GDM1 (cell line): ENCODE measurements around the gene DRGX.

Experiments
- DNase-seq: peaks from one replicate; lab custom pipeline; 2025; lab: John Stamatoyannopoulos, UW

The DRGX gene

DNA sequence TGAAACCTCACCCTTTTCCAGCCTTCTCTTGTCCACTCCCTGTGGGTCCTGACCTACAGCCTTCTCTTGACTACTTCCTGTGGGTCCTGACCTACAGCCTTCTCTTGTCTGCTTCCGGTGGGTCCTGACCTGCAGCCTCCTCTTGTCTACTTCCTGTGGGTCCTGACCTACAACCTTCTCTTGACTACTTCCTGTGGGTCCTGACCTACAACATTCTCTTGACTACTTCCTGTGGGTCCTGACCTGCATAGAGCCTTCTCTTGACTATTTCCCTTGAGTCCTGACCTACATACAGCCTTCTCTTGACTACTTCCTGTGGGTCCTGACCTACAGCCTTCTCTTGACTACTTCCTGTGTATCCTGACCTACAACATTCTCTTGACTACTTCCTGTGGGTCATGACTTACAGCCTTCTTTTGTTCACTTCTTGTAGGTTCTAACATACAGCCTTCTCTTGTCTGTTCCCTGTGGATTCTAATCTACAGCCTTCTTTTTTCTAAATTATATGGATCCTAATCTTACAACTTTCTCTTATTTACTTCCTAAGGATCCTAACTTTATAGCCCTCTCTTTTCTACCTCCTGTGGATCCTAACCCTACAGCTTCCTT, 60.4 kb downstream of the DRGX start:
- DNase-seq = no peak

GRCh38 chr10:49334964-49335363, 60.9 kb downstream of the DRGX start:
- DNase-seq = no peak

DNA sequence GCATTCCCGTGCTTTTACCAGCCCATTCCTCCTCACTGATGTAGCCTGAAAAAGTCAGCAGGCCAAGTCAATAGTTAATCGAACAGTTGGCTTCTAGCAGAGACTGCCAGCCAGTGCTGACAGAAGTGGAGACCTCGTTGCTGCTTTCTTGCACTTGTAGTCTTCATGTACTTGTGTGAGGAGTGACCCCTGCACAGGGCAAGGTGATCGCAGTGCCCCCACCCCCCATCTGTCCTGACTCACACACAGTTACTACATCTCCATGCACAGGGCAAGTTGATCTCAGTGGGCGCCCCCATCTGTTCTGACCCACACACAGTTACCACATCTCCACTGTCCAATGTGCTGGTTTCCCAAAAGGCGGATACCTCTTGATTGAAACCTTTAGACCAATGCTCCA, 62.7 kb downstream of the DRGX start:
- DNase-seq = no peak

GRCh38 chr10:49332768-49333167, 63.1 kb downstream of the DRGX start:
- DNase-seq = no peak

GRCh38 chr10:49332333-49332732, 63.6 kb downstream of the DRGX start:
- no peak for DNase-seq

GRCh38 chr10:49331431-49331830, 64.5 kb downstream of the DRGX start:
- no peak for DNase-seq

GRCh38 chr10:49330127-49330665, 65.7 kb downstream of the DRGX start:
- no peak for DNase-seq

GRCh38 chr10:49329146-49329505, 66.8 kb downstream of the DRGX start:
- DNase-seq = no peak

DNA sequence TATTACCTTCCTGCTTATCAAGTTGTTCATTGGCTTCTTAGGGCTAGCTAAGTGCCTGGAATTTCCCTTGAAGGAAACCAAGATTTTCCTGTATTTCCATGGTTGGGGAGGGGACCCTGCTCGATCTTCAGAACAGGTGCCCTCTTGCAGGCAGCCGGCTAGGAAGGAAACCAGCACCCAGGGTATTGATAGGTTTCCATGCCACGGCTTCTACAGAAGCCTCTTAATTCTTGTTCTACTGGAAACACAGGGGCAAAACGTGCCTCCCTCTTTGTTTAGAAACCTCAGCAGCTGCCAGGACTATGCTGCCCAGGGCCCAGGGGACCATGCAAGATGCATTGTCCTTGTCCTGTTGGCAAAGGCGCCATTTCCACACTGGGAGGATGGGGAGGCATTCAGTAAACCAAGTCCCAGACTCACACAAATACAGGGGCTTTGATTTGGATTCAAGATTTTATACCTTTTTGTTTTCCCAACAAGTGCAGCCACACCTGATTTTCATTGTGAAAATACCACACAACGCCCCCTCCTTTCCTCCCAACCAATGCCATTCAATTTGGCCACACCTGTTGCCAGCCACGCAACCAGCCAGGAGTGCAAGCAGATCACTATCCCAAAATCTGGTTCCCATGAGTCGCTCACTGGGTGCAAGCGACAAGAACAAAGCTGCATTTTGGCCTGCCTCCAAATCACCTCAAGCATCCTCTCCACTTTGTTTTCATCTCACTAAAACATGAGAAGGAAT, 67.3 kb downstream of the DRGX start:
- no peak for DNase-seq

DNA sequence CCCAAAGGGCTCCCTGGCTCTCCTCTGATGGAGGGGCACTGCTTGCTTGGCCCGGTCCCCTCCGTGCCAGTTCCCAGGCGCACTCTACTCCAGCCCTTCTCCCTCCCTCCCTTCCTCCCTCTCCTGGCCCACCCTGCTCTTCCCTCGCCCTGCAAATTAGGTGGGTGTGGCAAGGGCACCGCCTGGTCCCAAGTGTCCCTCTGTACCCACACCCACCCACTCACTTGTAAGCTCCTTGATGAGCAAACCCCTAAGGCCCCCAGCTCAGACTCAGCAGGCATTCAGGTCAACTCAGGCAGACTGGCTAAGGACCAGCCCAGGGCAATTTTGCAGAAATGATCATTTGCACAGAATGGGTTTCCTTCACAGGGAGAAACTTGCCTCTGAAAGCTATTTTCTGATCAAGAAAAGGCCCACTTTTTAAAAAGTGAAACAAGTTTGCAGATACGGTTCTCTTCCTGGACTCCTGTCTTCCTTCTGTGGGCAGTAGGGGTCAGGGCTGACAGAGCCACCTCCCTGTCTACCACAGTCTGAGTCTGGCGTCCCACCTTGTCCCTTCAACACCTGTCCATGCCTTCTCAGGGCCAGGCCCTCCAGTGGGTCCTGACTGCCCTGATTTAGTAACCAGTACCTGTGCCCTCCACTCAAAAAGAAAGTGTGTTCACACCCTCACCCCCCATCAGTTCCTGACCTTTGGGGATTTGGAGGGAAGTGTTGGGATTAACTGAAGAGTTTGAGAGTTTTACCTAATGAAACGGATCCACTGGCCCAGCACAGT, 68.7 kb downstream of the DRGX start:
- DNase-seq = no peak

DNA sequence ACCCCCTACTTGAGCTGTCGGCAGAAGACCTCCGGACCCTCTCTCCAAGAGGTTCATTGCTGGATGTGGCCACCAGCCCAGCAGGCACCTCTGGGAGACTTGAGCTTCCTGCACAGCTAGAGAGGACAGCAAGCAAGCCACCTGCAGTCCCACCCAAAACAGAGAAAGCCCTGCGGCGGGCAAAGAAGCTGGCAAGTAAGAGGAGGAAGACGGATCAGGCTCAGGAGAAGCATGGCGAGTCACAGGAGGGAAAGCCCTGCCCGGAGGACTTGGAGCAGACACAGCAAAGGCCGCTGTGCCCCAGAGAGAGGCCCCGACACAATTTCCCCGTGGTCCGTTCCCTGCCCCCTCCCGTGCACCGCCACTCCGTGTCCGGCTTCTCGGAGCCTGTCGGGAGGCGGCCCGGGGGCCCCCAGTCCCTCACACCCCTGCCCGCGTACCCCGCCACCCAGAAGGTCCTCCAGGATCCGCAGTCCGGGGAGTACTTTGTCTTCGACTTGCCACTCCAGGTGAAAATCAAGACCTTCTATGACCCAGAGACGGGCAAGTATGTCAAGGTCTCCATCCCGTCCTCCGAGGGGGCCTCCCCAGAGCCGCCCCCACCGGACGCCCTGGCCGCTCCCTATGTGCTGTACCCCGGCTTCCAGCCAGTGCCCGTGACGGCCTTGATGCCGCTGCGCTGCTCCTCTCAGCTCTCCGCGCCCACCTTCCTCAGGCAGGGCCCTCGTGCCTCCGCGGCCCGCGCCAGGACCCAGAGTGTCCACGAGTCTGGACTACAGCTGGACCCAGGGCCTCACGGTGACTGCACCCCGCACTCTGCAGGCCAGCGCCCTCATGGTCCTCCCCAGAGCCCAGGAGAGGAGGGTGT, 69.7 kb downstream of the DRGX start:
- DNase-seq = no peak

GRCh38 chr10:49325131-49325915, 70.6 kb downstream of the DRGX start:
- DNase-seq = no peak

DNA sequence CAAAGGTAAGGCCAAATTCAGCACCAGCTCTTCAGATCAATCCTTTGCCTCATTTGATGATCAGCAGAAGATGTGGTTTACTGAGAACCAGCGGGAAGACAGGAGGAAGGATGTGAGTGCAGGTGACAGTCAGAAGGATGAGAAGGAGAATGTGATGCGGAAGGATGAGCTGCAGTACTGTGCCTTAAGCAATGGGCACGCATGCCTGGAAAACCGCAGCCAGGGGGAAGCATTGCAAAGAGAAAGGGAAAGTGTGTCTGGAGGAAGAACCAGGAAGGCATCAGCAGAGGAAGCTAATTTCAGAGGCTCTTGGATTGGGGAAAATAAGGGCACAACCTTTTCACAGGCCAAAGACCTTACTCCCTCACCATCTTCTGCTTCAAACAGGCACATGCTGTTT, 71.2 kb downstream of the DRGX start:
- no peak for DNase-seq

DNA sequence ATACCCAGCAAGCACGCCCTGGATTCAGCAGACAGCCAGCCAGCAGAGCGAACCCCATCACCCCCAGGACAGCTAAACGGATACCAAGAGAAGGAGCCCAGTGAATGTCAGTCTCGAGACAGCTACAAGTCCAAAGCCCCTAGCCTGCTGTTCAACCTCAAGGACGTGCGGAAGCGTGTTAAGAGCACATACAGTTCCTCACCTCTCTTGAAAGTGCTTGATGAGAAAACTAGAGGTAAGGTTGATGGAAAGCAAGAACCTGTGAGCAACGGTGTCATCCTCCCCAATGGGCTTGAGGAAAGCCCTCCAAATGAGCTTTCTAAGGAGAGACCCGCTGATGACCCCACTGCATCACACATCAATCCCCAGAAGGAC, 72.0 kb downstream of the DRGX start:
- no peak for DNase-seq

DNA sequence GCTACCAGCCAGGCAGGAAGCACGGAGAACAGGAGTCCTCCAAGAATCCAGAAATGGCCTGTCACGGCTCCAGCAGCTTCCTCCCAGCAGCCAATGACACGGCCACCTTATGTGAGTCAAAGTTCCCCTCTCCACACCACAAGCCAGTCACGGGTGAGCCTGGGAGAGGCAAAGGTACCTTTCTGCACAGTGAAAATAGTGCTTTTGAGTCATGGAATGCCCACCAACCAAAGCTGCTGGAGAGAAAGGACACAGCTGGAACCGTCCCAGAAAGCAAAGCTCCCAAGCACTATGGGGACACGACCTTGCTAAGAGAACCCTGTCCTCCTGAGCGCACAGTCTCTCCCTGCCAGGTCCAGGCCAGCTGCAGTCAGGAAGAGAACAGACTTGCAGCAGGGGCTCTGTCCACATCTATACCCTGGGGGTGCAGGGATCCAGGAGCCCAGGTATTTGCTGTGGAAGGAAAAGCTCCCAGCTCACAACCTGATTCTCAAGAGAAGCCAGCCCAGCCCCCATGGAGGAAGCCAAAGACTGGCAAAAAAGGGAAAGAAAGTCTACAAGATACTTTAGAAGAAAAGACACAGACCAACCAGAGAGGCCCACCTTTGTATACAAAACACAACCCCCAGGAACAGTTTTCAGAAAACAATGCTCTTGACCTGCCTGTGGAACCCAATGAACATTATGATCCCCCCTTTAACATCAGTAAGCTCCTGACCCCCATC, 72.6 kb downstream of the DRGX start:
- no peak for DNase-seq

- DNase-seq = no peak
Measured at GRCh38 chr10:49322371-49323170, 73.3 kb downstream of the DRGX start.

DNA sequence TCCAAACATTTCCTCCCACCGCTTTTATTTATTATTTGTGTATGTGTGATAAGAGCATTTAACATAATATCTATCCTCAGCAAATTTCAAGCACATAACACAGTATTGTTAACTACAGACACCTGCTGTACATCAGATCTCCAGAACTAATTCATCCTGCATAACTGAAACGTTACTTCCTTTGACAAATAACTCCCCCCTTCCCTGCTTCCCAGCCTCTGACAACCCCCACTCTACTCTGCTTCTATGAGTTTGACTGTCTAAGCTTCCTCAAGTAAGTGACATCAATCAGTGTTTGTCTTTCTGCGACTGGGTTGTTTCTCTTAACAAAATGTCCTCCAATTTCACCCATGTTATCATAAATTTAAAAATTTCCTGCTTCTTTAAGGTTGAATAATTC, 74.9 kb downstream of the DRGX start:
- DNase-seq = no peak

DNA sequence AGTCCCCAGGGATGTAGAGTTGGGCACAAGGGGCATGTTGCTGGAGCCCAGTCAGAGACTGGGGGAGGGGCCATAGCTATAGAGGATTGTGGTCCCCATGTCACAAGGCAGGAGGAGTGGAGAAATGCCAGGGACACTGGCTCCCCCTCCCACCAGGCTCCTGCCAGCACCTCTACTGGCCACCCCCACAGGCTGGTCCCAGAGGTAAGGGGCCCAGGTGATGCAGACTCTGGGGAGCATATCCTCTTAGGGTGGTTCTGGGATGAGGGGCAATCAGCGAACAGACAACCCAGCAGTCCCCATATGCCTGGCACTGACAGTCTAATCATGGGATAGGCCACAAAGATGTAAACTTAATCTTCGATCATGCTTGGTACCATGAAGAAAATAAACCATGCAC, 75.7 kb downstream of the DRGX start:
- DNase-seq = no peak

- no peak for DNase-seq
Measured at GRCh38 chr10:49319206-49319605, 76.7 kb downstream of the DRGX start.

DNA sequence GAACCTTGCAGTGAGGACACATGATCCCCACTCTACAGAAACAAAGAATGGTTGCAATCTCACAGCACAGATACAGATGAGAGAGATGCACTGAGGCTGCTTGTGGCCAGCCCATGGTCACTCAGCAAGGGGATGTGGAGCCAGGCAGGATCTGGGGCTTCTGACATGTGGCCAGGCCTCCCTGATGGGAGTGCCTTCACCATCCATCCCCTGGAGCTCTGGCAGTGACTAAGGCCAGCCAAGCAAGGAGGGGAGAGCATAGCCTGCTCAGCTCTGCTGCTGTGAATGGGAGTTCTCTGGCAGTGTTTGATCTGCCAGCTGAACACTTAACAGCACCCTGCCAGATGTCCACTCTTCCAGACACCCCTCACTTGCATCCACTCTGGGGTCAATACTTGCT, 77.1 kb downstream of the DRGX start:
- DNase-seq = no peak
